ENCODE data around the gene MTMR2.

The MTMR2 gene

GRCh38 chr11:95923728-95924413 is at the start of gene MTMR2:
MTMR2 (minus strand) TSS chr11:95924107; CDS start chr11:95923954, 153 bp downstream.
- no peak for DNase-seq (ENCODE audit: low read depth)

- DNase-seq (ENCODE audit: low read depth) = no peak
These were observed 48.2 kb upstream of the MTMR2 start for GRCh38 chr11:95972060-95972459.

GRCh38 chr11:95968585-95968984 is 44.7 kb upstream of the MTMR2 start:
- DNase-seq (ENCODE audit: low read depth) = no peak

GRCh38 chr11:95964281-95964680 is 40.4 kb upstream of the MTMR2 start:
- no peak for DNase-seq (ENCODE audit: low read depth)

- DNase-seq (ENCODE audit: low read depth) = no peak
These were observed 37.9 kb upstream of the MTMR2 start for GRCh38 chr11:95961758-95962157.

- DNase-seq (ENCODE audit: low read depth) = no peak
These were observed 27.0 kb upstream of the MTMR2 start for GRCh38 chr11:95950905-95951304.

GRCh38 chr11:95948637-95949036 is 24.7 kb upstream of the MTMR2 start:
- no peak for DNase-seq (ENCODE audit: low read depth)

- DNase-seq (ENCODE audit: low read depth) = no peak
These were observed 20.7 kb upstream of the MTMR2 start for GRCh38 chr11:95944623-95945022.

GRCh38 chr11:95943546-95943945 is 19.6 kb upstream of the MTMR2 start:
- no peak for DNase-seq (ENCODE audit: low read depth)

GRCh38 chr11:95939091-95939490 is 15.2 kb upstream of the MTMR2 start:
- DNase-seq (ENCODE audit: low read depth) = no peak

GRCh38 chr11:95937358-95937757 is 13.5 kb upstream of the MTMR2 start:
- DNase-seq (ENCODE audit: low read depth) = no peak

GRCh38 chr11:95933594-95933993 is 9.7 kb upstream of the MTMR2 start:
- DNase-seq (ENCODE audit: low read depth) = no peak

GRCh38 chr11:95931916-95932315 is 8.0 kb upstream of the MTMR2 start:
- DNase-seq (ENCODE audit: low read depth) = no peak

GRCh38 chr11:95930948-95931347 is 7.0 kb upstream of the MTMR2 start:
- DNase-seq (ENCODE audit: low read depth) = no peak

- no peak for DNase-seq (ENCODE audit: low read depth)
These were observed 2.8 kb upstream of the MTMR2 start for GRCh38 chr11:95926726-95927125.

- DNase-seq (ENCODE audit: low read depth) = no peak
These were observed 1.1 kb upstream of the MTMR2 start for GRCh38 chr11:95925011-95925410.

- no peak for DNase-seq (ENCODE audit: low read depth)
These were observed 480 bp upstream of the MTMR2 start for GRCh38 chr11:95924414-95924760.

GRCh38 chr11:95923439-95923727 is 524 bp downstream of the MTMR2 start:
- no peak for DNase-seq (ENCODE audit: low read depth)

- no peak for DNase-seq (ENCODE audit: low read depth)
These were observed 1.1 kb downstream of the MTMR2 start for GRCh38 chr11:95922536-95923438.

- no peak for DNase-seq (ENCODE audit: low read depth)
These were observed 1.8 kb downstream of the MTMR2 start for GRCh38 chr11:95922099-95922498.

- no peak for DNase-seq (ENCODE audit: low read depth)
These were observed 3.3 kb downstream of the MTMR2 start for GRCh38 chr11:95920460-95921105.

- DNase-seq (ENCODE audit: low read depth) = no peak
These were observed 4.4 kb downstream of the MTMR2 start for GRCh38 chr11:95919514-95919913.

GRCh38 chr11:95918720-95919119 is 5.2 kb downstream of the MTMR2 start:
- DNase-seq (ENCODE audit: low read depth) = no peak
